ENCODE results near the gene RTL5.

The RTL5 gene

GRCh38 chrX:72132456-72132855 lies 741 bp upstream of the RTL5 start:
- no peak overlapping the region for H3K4me3 ChIP-seq (ENCODE audit: low read length)
- DNase-seq (ENCODE audit: low read depth, low spot score): no peak

- DNase-seq (ENCODE audit: low read depth, low spot score): no peak
- no peak overlapping the region for H3K4me3 ChIP-seq (ENCODE audit: low read length)
Observed at GRCh38 chrX:72130762-72131250, 909 bp downstream of the RTL5 start.

GRCh38 chrX:72130156-72130761 lies 1.5 kb downstream of the RTL5 start:
- no peak overlapping the region for H3K4me3 ChIP-seq (ENCODE audit: low read length)
- no peak for DNase-seq (ENCODE audit: low read depth, low spot score)

- DNase-seq (ENCODE audit: low read depth, low spot score): no peak
- no peak overlapping the region for H3K4me3 ChIP-seq (ENCODE audit: low read length)
Observed at GRCh38 chrX:72129661-72130060, 2.1 kb downstream of the RTL5 start.

GRCh38 chrX:72128881-72129280 lies 2.8 kb downstream of the RTL5 start:
- H3K4me3 ChIP-seq (ENCODE audit: low read length): no peak overlapping the region
- DNase-seq (ENCODE audit: low read depth, low spot score): no peak

GRCh38 chrX:72128183-72128834 lies 3.4 kb downstream of the RTL5 start:
- DNase-seq (ENCODE audit: low read depth, low spot score): no peak
- no peak overlapping the region for H3K4me3 ChIP-seq (ENCODE audit: low read length)

- H3K4me3 ChIP-seq (ENCODE audit: low read length): no peak overlapping the region
Observed at GRCh38 chrX:72127332-72127731, 4.4 kb downstream of the RTL5 start.

GRCh38 chrX:72126539-72127140 lies 5.1 kb downstream of the RTL5 start:
- no peak overlapping the region for H3K4me3 ChIP-seq (ENCODE audit: low read length)
- DNase-seq (ENCODE audit: low read depth, low spot score): peak; percentile 58

More at GRCh38 chrX:72127332-72127731, 4.4 kb downstream of the RTL5 start:
- DNase-seq (ENCODE audit: low read depth, low spot score): no peak

- no peak for DNase-seq (ENCODE audit: low read depth, low spot score)
- no peak overlapping the region for H3K4me3 ChIP-seq (ENCODE audit: low read length)
Observed at GRCh38 chrX:72126048-72126415, 5.7 kb downstream of the RTL5 start.

GRCh38 chrX:72125331-72126047 lies 6.2 kb downstream of the RTL5 start:
- no peak for DNase-seq (ENCODE audit: low read depth, low spot score)

GRCh38 chrX:72124540-72125201 lies 7.0 kb downstream of the RTL5 start:
- H3K4me3 ChIP-seq (ENCODE audit: low read length): no peak overlapping the region
- no peak for DNase-seq (ENCODE audit: low read depth, low spot score)

More at GRCh38 chrX:72125331-72126047, 6.2 kb downstream of the RTL5 start:
- no peak overlapping the region for H3K4me3 ChIP-seq (ENCODE audit: low read length)

GRCh38 chrX:72123471-72124185 lies 8.1 kb downstream of the RTL5 start:
- DNase-seq (ENCODE audit: low read depth, low spot score): no peak
- H3K4me3 ChIP-seq (ENCODE audit: low read length): no peak overlapping the region

GRCh38 chrX:72122621-72123337 lies 8.9 kb downstream of the RTL5 start:
- H3K4me3 ChIP-seq (ENCODE audit: low read length): no peak overlapping the region
- DNase-seq (ENCODE audit: low read depth, low spot score): no peak

- H3K4me3 ChIP-seq (ENCODE audit: low read length): no peak overlapping the region
- no peak for DNase-seq (ENCODE audit: low read depth, low spot score)
Observed at GRCh38 chrX:72121383-72121782, 10.3 kb downstream of the RTL5 start.

- no peak overlapping the region for H3K4me3 ChIP-seq (ENCODE audit: low read length)
- no peak for DNase-seq (ENCODE audit: low read depth, low spot score)
Observed at GRCh38 chrX:72120837-72121236, 10.9 kb downstream of the RTL5 start.

- DNase-seq (ENCODE audit: low read depth, low spot score): no peak
- H3K4me3 ChIP-seq (ENCODE audit: low read length): no peak overlapping the region
Observed at GRCh38 chrX:72117636-72118210, 14.0 kb downstream of the RTL5 start.

- no peak overlapping the region for H3K4me3 ChIP-seq (ENCODE audit: low read length)
- DNase-seq (ENCODE audit: low read depth, low spot score): no peak
Observed at GRCh38 chrX:72115380-72115779, 16.3 kb downstream of the RTL5 start.

GRCh38 chrX:72114807-72115206 lies 16.9 kb downstream of the RTL5 start:
- no peak for DNase-seq (ENCODE audit: low read depth, low spot score)
- H3K4me3 ChIP-seq (ENCODE audit: low read length): no peak overlapping the region

Measured in Jurkat, Clone E6-1 (cell line).